ENCODE data around the gene RHBDF2.

- TF ChIP-seq, protein P1, sequence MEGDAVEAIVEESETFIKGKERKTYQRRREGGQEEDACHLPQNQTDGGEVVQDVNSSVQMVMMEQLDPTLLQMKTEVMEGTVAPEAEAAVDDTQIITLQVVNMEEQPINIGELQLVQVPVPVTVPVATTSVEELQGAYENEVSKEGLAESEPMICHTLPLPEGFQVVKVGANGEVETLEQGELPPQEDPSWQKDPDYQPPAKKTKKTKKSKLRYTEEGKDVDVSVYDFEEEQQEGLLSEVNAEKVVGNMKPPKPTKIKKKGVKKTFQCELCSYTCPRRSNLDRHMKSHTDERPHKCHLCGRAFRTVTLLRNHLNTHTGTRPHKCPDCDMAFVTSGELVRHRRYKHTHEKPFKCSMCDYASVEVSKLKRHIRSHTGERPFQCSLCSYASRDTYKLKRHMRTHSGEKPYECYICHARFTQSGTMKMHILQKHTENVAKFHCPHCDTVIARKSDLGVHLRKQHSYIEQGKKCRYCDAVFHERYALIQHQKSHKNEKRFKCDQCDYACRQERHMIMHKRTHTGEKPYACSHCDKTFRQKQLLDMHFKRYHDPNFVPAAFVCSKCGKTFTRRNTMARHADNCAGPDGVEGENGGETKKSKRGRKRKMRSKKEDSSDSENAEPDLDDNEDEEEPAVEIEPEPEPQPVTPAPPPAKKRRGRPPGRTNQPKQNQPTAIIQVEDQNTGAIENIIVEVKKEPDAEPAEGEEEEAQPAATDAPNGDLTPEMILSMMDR (conservative IDR thresholded peaks at IDR 0.05; ENCODE audit: low read length) = peak; percentile 5; the same call in 1 of the 2 replicates
- TF ChIP-seq EZH2phosphoT487 (IDR thresholded peaks at IDR 0.05; ENCODE audit: borderline replicate concordance, low read depth, low read length) = no peak
These were observed 28.2 kb upstream of the RHBDF2 start for GRCh38 chr17:76529224-76530094.
